Lower leg skin (tissue), 3 donors: Measurements from ENCODE around the gene PSMD13.

Experiments used
- CTCF ChIP-seq, 3 donors: fragments of 450-650 bp; IDR thresholded peaks; one replicate each; pipeline ENCODE4 v1.5.1; 2016; ENCODE audit warnings: antibody characterized with exemption in 3 of 3, mild to moderate bottlenecking in 3 of 3, moderate library complexity in 2 of 3
- POLR2A ChIP-seq, 2 donors: fragments of 450-650 bp; IDR thresholded peaks; one replicate each; pipeline ENCODE4 v1.6.1; 2016 to 2017; ENCODE audit warnings: antibody characterized with exemption in 2 of 2, mild to moderate bottlenecking in 1 of 2, moderate library complexity in 1 of 2

- TF ChIP-seq CTCF (IDR thresholded peaks at IDR 0.05) (no peak), POLR2A (IDR thresholded peaks at IDR 0.05) (no peak)
Measured at GRCh38 chr11:272931-273198, 36.1 kb downstream of the PSMD13 start.
